Measurements from ENCODE around the gene RHBDF1. TPM values are rescaled to one million over a fixed set of nuclear protein-coding genes. Genes with fewer than 3 reads are reported as not detected.

Gene RHBDF1
- total and polyA plus RNA-seq, 10 of the 15 experiments (the other 5 are each of a cell fraction or from before 2014, with no cell fraction given), result 0.04 to 0.85 (median 0.36) TPM; not detected in 3

GRCh38 chr16:62283-62967 lies 10.0 kb downstream of the RHBDF1 start (continued):
- TF ChIP-seq SUPT20H (IDR thresholded peaks at IDR 0.05; ENCODE audit: borderline replicate concordance, control insufficient read depth, low read depth, low read length) (no peak), EED (IDR thresholded peaks at IDR 0.05; ENCODE audit: low read depth) (no peak), JUND (IDR thresholded peaks at IDR 0.05; ENCODE audit: low read depth, low read length) (no peak), ASH2L (IDR thresholded peaks at IDR 0.05; ENCODE audit: borderline replicate concordance, low read depth) (no peak), TCF3 (IDR thresholded peaks at IDR 0.05; ENCODE audit: borderline replicate concordance, insufficient read depth, low read depth, low read length) (no peak), REST (IDR thresholded peaks at IDR 0.05; ENCODE audit: low read depth, low read length) (no peak), STAT1 (conservative IDR thresholded peaks at IDR 0.05) (no peak)
- TF ChIP-seq, protein P1, sequence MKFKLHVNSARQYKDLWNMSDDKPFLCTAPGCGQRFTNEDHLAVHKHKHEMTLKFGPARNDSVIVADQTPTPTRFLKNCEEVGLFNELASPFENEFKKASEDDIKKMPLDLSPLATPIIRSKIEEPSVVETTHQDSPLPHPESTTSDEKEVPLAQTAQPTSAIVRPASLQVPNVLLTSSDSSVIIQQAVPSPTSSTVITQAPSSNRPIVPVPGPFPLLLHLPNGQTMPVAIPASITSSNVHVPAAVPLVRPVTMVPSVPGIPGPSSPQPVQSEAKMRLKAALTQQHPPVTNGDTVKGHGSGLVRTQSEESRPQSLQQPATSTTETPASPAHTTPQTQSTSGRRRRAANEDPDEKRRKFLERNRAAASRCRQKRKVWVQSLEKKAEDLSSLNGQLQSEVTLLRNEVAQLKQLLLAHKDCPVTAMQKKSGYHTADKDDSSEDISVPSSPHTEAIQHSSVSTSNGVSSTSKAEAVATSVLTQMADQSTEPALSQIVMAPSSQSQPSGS (IDR thresholded peaks at IDR 0.05; ENCODE audit: low read length), result no peak
